Ovary (tissue), 3 donors: Measurements from ENCODE around the gene TERT.

Experiments
- EP300 ChIP-seq: sonication (generic); formaldehyde crosslinking; IDR thresholded peaks from one replicate; pipeline ENCODE4 v1.6.1; 2017; ENCODE audit warnings: antibody characterized with exemption
- POLR2A ChIP-seq: fragments of 450-650 bp; IDR thresholded peaks from one replicate; pipeline ENCODE4 v1.6.1; 2017; ENCODE audit warnings: antibody characterized with exemption, mild to moderate bottlenecking, moderate library complexity
- TF ChIP-seq, protein P1 (sequence below), 3 donors: fragments of 450-650 bp in 2 of 3; fragments of 200-600 bp in 1 of 3; IDR thresholded peaks; one replicate each; pipeline versions ENCODE4 v1.5.1 to v1.8.0; 2016 to 2022; ENCODE audit warnings: antibody characterized with exemption in 3 of 3, mild to moderate bottlenecking in 1 of 3
- donor health status: DM: no; HTN: no; CAD: no.

DNA sequence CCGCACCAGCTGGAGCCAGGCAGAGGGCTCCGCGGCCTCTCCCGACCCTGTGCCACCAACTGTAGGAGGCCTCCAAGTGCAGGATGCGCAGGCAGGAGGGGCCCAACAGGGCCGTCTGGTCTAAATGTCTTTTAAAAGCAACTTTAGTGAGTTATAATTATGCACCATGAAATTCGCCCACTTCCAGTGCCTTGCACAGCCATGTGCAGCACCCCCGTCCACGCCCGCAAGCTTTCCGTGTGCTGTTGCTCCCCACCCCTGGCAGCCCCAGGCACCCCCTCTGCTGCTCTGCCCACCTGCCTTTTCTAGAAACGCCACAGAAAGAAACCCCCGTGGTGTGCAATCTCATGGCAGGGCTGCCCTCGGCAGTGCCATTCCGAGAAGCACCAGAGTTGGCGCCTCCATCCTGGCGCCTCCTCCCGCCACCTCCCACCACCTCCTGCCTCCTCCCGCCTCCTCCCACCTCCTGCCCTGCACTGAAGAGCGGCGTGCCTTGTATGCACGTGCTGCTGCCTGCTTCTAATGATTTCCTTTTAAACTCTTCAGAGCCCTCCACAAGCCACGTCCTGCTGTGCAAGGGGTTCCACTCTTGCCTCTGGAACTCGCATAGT lies 77.2 kb downstream of the TERT start:
- no peak for TF ChIP-seq EP300
- TF ChIP-seq, protein P1, sequence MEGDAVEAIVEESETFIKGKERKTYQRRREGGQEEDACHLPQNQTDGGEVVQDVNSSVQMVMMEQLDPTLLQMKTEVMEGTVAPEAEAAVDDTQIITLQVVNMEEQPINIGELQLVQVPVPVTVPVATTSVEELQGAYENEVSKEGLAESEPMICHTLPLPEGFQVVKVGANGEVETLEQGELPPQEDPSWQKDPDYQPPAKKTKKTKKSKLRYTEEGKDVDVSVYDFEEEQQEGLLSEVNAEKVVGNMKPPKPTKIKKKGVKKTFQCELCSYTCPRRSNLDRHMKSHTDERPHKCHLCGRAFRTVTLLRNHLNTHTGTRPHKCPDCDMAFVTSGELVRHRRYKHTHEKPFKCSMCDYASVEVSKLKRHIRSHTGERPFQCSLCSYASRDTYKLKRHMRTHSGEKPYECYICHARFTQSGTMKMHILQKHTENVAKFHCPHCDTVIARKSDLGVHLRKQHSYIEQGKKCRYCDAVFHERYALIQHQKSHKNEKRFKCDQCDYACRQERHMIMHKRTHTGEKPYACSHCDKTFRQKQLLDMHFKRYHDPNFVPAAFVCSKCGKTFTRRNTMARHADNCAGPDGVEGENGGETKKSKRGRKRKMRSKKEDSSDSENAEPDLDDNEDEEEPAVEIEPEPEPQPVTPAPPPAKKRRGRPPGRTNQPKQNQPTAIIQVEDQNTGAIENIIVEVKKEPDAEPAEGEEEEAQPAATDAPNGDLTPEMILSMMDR (IDR thresholded peaks at IDR 0.05): no peak
- TF ChIP-seq POLR2A: no peak
